ENCODE results near the gene POLR3G. TPM values are rescaled to one million over a fixed set of nuclear protein-coding genes. Genes with fewer than 3 reads are reported as not detected.
A peak's percentile ranks its signal among the peaks of the same experiment; 100 is the strongest.

POLR3G gene
- total RNA-seq, 1 experiment from 2014 or later, result 17.4 TPM

- DNase-seq (ENCODE audit: low spot score), result no peak
These were observed 76.3 kb downstream of the POLR3G start for GRCh38 chr5:90550963-90551362.

- no peak for DNase-seq (ENCODE audit: low spot score)
These were observed 76.7 kb downstream of the POLR3G start for GRCh38 chr5:90551376-90551775.

DNA sequence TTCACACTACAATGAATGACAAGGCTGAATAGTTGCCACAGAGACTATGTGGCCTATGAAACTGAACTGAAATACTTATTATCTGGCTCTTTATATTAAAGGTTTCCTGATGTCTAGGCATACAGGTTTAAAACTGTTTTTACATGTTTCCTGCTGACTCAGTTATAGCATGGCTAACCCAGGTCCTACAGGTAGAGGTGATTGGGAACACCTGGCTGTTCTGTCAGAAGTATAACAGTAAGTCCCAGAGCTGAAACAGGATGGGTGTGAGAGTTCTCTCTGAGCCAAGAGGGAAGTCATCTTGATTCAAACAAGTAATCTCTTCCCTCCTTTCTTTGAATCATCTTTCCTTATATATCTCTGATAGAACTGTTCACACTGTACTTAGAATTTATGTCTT, 79.0 kb downstream of the POLR3G start:
- no peak for DNase-seq (ENCODE audit: low spot score)

DNA sequence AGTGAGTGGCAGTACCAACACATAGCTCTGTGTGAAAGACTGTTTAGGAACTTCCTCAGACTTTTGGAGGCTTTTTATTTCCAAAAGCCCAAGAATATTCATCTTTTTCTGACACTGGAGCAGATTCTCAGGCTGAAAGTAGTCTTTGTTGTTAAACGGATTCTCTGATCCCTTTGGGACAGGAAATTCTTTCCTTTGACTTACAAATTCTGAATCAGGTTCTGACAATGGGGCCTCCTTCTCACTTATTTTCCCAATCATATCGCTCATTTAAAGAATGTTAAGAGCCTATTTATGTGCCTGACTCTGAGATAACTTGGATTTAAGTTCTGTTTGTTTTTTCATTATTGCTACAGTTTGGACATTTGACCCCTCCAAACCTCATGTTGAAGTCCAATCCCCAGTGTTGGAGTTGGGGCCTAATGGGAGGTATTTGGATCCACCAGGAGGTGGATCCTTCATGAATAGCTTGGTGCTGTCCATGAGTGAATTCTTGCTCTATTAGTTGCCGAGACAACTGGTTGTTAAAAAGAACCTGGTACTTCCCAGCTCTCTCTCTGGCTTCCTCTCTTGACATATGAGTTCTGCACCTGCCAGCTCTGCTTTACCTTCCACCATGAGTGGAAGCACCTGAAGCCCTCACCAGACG, 79.8 kb downstream of the POLR3G start:
- DNase-seq (ENCODE audit: low spot score), result no peak

DNA sequence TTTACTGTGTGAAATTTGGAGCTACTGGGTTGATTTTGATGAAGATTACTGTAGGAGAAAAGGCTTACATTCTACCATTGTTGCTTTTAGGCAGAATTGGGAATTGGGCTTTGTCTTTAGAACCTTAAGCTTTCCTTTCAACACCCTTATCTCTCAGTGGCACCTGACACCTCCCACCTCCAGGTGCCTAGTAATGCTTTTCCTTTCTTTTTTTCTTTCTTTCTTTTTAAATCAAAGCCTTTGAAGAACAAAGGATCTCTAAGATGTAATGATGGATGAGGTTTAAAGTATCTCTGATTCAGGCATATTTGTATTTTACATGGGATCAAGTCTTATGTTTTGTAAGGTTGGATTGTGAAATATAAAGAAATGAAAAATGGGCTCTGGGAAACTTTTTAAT, 81.0 kb downstream of the POLR3G start:
- DNase-seq (ENCODE audit: low spot score), result no peak

- no peak for DNase-seq (ENCODE audit: low spot score)
These were observed 82.7 kb downstream of the POLR3G start for GRCh38 chr5:90557391-90557790.

GRCh38 chr5:90557871-90558270, 83.2 kb downstream of the POLR3G start:
- DNase-seq (ENCODE audit: low spot score), result no peak

GRCh38 chr5:90558344-90559192, 83.9 kb downstream of the POLR3G start, which contains the start of gene ADGRV1:
TSS of gene ADGRV1 (plus strand) at chr5:90558797. CDS start at chr5:90558896, 99 bp downstream.
- DNase-seq (ENCODE audit: low spot score), result peak; percentile 97

DNA sequence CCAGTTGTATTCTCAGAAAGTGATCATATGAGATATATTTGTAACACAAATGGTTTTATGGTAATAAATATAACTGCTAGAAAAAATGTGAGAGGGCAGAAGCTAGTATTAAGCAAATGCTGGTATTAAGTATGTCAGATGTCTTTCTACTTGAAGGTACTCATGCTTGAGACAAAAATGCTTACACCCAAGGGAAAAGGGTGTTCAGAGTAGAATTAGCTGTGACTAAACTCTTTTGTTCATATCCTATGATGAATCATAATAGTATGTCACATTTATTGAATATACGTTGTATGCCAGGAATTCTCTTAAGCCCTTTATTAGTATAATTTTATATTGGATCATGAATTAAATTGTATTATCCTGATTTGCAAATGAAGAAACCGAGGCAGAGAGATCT, 86.1 kb downstream of the POLR3G start:
- no peak for DNase-seq (ENCODE audit: low spot score)

GRCh38 chr5:90561766-90562165, 87.1 kb downstream of the POLR3G start:
- DNase-seq (ENCODE audit: low spot score), result peak; percentile 27

- DNase-seq (ENCODE audit: low spot score), result peak; percentile 46
These were observed 87.7 kb downstream of the POLR3G start for GRCh38 chr5:90562341-90562740.

DNA sequence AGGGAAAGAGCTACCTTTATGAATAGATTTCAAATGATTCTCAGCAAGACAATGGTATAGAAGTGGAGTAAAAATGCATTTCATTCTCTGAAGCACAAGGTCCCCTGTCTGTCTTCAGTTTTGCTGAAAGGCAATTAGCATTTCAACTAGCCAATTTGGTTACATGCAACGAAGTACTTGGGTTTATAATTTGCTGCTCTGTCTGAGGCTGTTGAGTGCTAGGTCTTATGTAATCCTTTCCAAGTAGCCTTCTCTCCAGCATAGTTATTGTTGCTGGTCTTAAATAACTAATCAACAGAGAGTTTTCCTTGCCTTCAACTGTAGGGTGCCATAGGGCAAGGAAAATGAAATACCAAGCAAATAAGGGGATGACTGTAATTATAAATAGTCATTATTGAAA, 88.4 kb downstream of the POLR3G start:
- no peak for DNase-seq (ENCODE audit: low spot score)

Other genes starting within 250 kb of the POLR3G start
- gene CETN3, start 65.1 kb upstream of the POLR3G start, total RNA-seq (2014; rRNA removed; shearing (Covaris generic)), result 25.8 and 26.0 TPM in 2 replicates
- 4.3 and 4.8 TPM in 2 replicates for gene MBLAC2, start 93 bp upstream of the POLR3G start, total RNA-seq (2014; rRNA removed; shearing (Covaris generic))
- 8.7 and 10.8 TPM in 2 replicates for gene LYSMD3, start 54.7 kb downstream of the POLR3G start, total RNA-seq (2014; rRNA removed; shearing (Covaris generic))
- gene ADGRV1, start 83.9 kb downstream of the POLR3G start, total RNA-seq (2014; rRNA removed; shearing (Covaris generic)), result 13.0 and 14.2 TPM in 2 replicates

Data from H4 (cell line).